Measurements from ENCODE around the gene HTR6.
A peak's percentile ranks its signal among the peaks of the same experiment; 100 is the strongest.

HTR6 gene

GRCh38 chr1:19657511-19657910 lies 7.2 kb upstream of the HTR6 start:
- no peak for DNase-seq

DNA sequence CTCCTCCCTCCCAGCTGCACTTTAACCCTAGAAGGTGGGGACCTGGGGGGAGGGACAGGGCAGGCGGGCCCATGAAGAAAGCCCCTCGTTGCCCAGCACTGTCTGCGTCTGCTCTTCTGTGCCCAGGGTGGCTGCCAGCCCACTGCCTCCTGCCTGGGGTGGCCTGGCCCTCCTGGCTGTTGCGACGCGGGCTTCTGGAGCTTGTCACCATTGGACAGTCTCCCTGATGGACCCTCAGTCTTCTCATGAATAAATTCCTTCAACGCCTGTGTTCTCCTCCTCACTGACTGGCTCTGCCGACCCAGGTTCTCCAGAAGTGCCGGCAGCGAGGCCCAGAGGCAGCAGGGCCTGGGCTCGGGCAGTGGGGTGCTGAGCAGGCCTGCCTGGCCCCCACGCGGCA lies 6.5 kb upstream of the HTR6 start:
- no peak for DNase-seq

GRCh38 chr1:19661721-19662228 lies 2.9 kb upstream of the HTR6 start:
- peak; percentile 53 to 65 for DNase-seq

DNA sequence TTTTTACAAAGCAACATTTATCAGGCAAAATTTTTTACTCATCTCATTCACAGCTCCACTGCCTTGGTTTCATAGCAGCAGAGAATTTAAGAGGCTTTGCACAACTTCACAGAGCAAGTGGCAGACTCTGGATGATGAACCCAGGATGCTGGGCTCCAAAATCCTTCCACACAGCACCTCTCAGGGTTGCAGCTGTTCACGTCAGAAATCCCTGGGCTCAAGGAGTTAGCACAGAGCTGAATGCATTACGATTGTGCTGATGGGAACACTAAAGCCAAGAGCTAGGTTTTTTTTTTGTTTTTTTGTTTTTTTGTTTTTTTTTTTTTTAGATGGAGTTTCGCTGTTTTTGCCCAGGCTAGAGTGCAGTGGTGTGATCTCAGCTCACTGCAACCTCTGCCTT lies 2.4 kb upstream of the HTR6 start:
- DNase-seq, result no peak

DNA sequence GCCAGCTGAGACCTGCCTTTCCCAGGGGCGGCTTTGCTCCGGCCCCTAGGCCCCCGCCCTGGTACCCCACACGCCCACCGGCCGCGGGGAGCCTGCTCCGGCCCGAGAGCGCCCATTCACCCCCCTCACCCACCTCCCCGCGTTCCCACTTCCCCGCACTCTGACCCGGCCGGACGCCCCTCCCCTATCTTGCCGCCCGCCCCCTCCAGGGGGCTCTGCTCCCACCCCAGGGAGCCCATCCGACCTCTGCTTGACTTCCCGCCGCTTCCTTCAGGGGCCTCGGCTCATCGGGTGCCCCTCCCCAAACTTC lies 466 bp downstream of the HTR6 start:
- DNase-seq, result no peak

GRCh38 chr1:19665496-19666465 lies 1.1 kb downstream of the HTR6 start:
- DNase-seq, result no peak

- DNase-seq, result no peak
Measured at GRCh38 chr1:19668888-19669287, 4.2 kb downstream of the HTR6 start.

- DNase-seq, result no peak
Measured at GRCh38 chr1:19670787-19671186, 6.1 kb downstream of the HTR6 start.

- no peak for DNase-seq
Measured at GRCh38 chr1:19672237-19672636, 7.6 kb downstream of the HTR6 start.

- no peak for DNase-seq
Measured at GRCh38 chr1:19675797-19676196, 11.1 kb downstream of the HTR6 start.

DNA sequence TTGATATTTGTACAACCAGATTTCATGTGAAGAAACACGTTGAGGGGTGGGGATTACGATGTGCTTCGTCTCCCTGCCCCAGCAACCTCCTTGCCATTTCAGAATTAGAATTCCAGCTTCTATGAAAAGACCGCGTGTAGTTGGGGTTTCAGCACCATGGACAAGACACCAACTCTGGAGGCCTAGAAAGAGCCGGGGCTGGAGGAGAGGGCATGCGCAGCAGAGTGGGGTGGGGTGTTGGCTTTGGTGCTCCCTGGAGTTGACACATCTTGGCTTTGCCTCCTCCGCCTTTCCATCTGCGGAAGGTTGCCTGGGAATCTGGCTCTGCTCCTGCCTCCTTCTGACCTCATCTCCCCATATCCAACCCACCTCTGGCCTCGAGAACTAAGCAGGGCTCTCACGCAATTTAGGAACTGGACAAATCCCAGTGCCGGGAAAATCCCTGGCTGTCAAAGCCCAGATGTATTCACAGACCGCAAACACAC lies 11.8 kb downstream of the HTR6 start:
- DNase-seq, result no peak

DNA sequence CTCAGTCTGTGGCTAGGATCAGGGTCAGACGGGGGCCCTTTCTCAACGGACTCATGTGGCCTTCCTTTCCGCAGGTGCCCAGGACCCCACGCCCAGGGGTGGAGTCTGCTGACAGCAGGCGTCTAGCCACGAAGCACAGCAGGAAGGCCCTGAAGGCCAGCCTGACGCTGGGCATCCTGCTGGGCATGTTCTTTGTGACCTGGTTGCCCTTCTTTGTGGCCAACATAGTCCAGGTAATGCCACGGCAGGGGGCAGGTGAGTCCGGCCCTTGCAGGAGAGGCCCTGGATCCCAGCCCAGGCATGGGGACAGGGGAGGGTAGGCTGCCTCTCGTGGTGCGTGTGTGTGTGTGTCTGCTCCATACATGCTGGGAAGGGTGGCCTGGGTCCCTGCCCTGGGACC lies 13.8 kb downstream of the HTR6 start:
- no peak for DNase-seq

- no peak for DNase-seq
Measured at GRCh38 chr1:19678931-19679453, 14.3 kb downstream of the HTR6 start.

DNA sequence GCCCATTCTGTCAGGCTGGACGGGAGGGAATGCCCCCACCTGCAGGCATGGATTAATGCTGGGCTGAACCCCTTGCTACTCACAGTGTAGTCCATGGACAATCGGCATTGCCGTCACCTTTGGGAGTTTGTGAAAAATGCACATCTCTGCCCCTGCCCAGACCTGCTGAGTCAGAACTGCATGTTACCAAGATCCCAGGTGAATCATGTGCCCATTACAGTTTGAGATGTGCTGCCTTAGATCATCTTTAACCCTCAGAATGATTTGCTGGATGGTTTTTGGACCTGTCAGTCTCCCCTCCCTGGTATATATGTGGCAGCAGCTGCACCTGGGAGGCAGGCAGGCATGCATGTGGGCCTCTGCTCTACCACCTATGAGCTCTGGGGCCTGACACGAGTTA lies 15.0 kb downstream of the HTR6 start:
- no peak for DNase-seq

DNA sequence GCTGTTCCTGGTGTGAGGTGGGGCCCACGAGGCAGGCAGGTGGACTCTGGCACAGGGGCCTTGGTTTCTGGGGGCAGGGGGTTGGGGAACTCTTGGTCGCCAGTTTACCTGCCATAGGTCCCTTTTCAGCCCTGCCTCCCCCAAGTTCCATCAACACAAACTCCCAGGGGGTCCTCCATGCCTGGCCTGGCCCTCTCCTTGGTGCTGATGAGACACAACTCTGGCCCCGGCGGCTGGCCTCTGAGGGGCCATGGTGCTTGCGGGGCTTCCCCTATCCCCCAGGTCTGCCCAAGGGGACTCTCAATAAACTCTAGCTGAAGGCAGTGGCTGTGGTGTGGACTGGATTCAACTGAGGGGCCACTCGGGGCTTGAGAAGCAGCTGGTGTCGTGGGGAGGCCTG lies 16.0 kb downstream of the HTR6 start:
- DNase-seq, result no peak

- no peak for DNase-seq
Measured at GRCh38 chr1:19682257-19682656, 17.6 kb downstream of the HTR6 start.

- no peak for DNase-seq
Measured at GRCh38 chr1:19682901-19683300, 18.2 kb downstream of the HTR6 start.

- DNase-seq, result no peak
Measured at GRCh38 chr1:19683351-19683750, 18.7 kb downstream of the HTR6 start.

GRCh38 chr1:19684677-19685076 lies 20.0 kb downstream of the HTR6 start:
- no peak for DNase-seq

GRCh38 chr1:19685994-19686393 lies 21.3 kb downstream of the HTR6 start:
- DNase-seq, result no peak

GRCh38 chr1:19687414-19687813 lies 22.7 kb downstream of the HTR6 start:
- no peak for DNase-seq

- no peak for DNase-seq
Measured at GRCh38 chr1:19688041-19688842, 23.6 kb downstream of the HTR6 start.

- DNase-seq, result no peak
Measured at GRCh38 chr1:19689085-19689757, 24.5 kb downstream of the HTR6 start.
